GM11168 (cell line): ENCODE data around the gene ATG4A.

ENCODE experiments used
- in situ Hi-C: fragments of 300-500 bp; cut with MboI; formaldehyde crosslinking; loops from one replicate; pipeline ENCODE4 v1.12.0; 2022; ENCODE audit warnings: low sequenced_read_pairs; ENCODE audit not compliant: unreplicated experiment

ATG4A gene

GRCh38 chrX:108165383-108166111, 74.0 kb downstream of the ATG4A start:
- in situ Hi-C loops, result no loop called here

- in situ Hi-C loops, result no loop called here
Measured at GRCh38 chrX:108167211-108167872, 75.8 kb downstream of the ATG4A start.

- in situ Hi-C loops, result no loop called here
Measured at GRCh38 chrX:108168961-108169740, 77.6 kb downstream of the ATG4A start.

GRCh38 chrX:108169768-108170167, 78.2 kb downstream of the ATG4A start:
- in situ Hi-C loops, result no loop called here

- in situ Hi-C loops, result no loop called here
Measured at GRCh38 chrX:108171671-108172070, 80.1 kb downstream of the ATG4A start.

GRCh38 chrX:108173874-108174273, 82.3 kb downstream of the ATG4A start:
- in situ Hi-C loops, result no loop called here

- in situ Hi-C loops, result no loop called here
Measured at GRCh38 chrX:108177351-108178142, 86.0 kb downstream of the ATG4A start.

- in situ Hi-C loops, result no loop called here
Measured at GRCh38 chrX:108178143-108178498, 86.5 kb downstream of the ATG4A start.

GRCh38 chrX:108186811-108187210, 95.2 kb downstream of the ATG4A start:
- in situ Hi-C loops, result no loop called here

GRCh38 chrX:108198420-108198819, 106.8 kb downstream of the ATG4A start:
- in situ Hi-C loops, result no loop called here

- in situ Hi-C loops, result no loop called here
Measured at GRCh38 chrX:108199041-108199440, 107.5 kb downstream of the ATG4A start.

- in situ Hi-C loops, result no loop called here
Measured at GRCh38 chrX:108199691-108200090, 108.1 kb downstream of the ATG4A start.

- in situ Hi-C loops, result no loop called here
Measured at GRCh38 chrX:108203540-108203939, 112.0 kb downstream of the ATG4A start.
